Measurements from ENCODE around the gene JUNB.

Gene JUNB

GRCh38 chr19:12769689-12770088, 21.6 kb upstream of the JUNB start (continued):
- TF ChIP-seq ZNF501 (tag by site-specific recombination; IDR thresholded peaks at IDR 0.05) (no peak), OVOL3 (tag by site-specific recombination; IDR thresholded peaks at IDR 0.05) (no peak), PRDM6 (tag by site-specific recombination; IDR thresholded peaks at IDR 0.05) (no peak), EGR2 (tag by site-specific recombination; IDR thresholded peaks at IDR 0.05; ENCODE audit: low read depth) (peak; percentile 27; the same call in 1 of the 2 replicates), ZNF660 (tag by site-specific recombination; IDR thresholded peaks at IDR 0.05) (no peak)

- Histone ChIP-seq H3K36me3 (ENCODE audit: control insufficient read depth in 2 of 2, insufficient read depth in 1 of 2, low read length in 2 of 2) (peaks cover 0 to 23% of the 10 kb centered on the region in 2 experiments; a peak in 2 of 3 replicates), H3K4me1 (ENCODE audit: control insufficient read depth, insufficient read depth, low read length) (no peaks in the 10 kb centered on the region; the same call in 1 of the 2 replicates), H3K27ac (ENCODE audit: extremely low read depth, low read depth, low read length) (no peak overlapping the region), H3K4me3 (ENCODE audit: low read depth, low read length) (no peak overlapping the region), H3K9me3 (ENCODE audit: control insufficient read depth, insufficient read depth, low read depth, low read length) (no peaks in the 10 kb centered on the region)
- CTCF ChIA-PET, result interaction anchor here (1.2 kb wide), 1 partner anchor 10 kb away, joined by 5 read pairs; no protein-coding TSS in a partner anchor
- POLR2A ChIA-PET, result interaction anchor here (1.1 kb wide), 1 partner anchor 21 kb away, joined by 3 read pairs; the partner anchor contains the start of gene JUNB
- TF ChIP-seq ZNF214 (tag by site-specific recombination; IDR thresholded peaks at IDR 0.05; ENCODE audit: borderline replicate concordance), result no peak
- peak; percentile 55 for TF ChIP-seq ZNF341 (tag by site-specific recombination; IDR thresholded peaks at IDR 0.05; ENCODE audit: low read depth)
Observed at GRCh38 chr19:12770922-12771321, 20.4 kb upstream of the JUNB start.

GRCh38 chr19:12772323-12772722, 19.0 kb upstream of the JUNB start:
- ChIA-PET CTCF (interaction anchor here (1.0 to 11.4 kb wide), 6 partner anchors 8 to 36 kb away, joined by 3 to 234 read pairs (median 20); partner anchors contain the start of genes JUNB, PRDX2 and THSD8), POLR2A (interaction anchor here (1.6 kb wide), 1 partner anchor 20 kb away, joined by 15 read pairs; the partner anchor contains the start of gene JUNB)
- Histone ChIP-seq H3K9me3 (ENCODE audit: control insufficient read depth, insufficient read depth, low read depth, low read length) (no peaks in the 10 kb centered on the region), H3K4me3 (ENCODE audit: low read depth, low read length) (no peak overlapping the region), H3K27ac (ENCODE audit: extremely low read depth, low read depth, low read length) (no peak overlapping the region), H3K4me1 (ENCODE audit: control insufficient read depth, insufficient read depth, low read length) (no peaks in the 10 kb centered on the region; the same call in 1 of the 2 replicates), H3K36me3 (ENCODE audit: control insufficient read depth in 2 of 2, insufficient read depth in 1 of 2, low read length in 2 of 2) (peaks cover 0 to 23% of the 10 kb centered on the region in 2 experiments; a peak in 1 of 3 replicates)
- no peak for TF ChIP-seq ZNF645 (tag by site-specific recombination; IDR thresholded peaks at IDR 0.05)
- TF ChIP-seq SCRT1 (tag by site-specific recombination; IDR thresholded peaks at IDR 0.05; ENCODE audit: borderline replicate concordance), result no peak
- TF ChIP-seq ZNF311 (tag by site-specific recombination; IDR thresholded peaks at IDR 0.05; ENCODE audit: borderline replicate concordance), result no peak
- TF ChIP-seq ZNF26 (tag by site-specific recombination; IDR thresholded peaks at IDR 0.05), result no peak

GRCh38 chr19:12773571-12773970, 17.7 kb upstream of the JUNB start:
- CTCF ChIA-PET, result interaction anchor here (0.5 to 11.4 kb wide), 11 partner anchors 8 to 193 kb away, joined by 3 to 234 read pairs (median 6); partner anchors contain the start of genes JUNB, PRDX2 and THSD8
- peaks cover 0 to 18% of the 10 kb centered on the region in 2 experiments; a peak in 1 of 3 replicates for H3K36me3 ChIP-seq (ENCODE audit: control insufficient read depth in 2 of 2, insufficient read depth in 1 of 2, low read length in 2 of 2)
- peaks cover 3% of the 10 kb centered on the region; the same call in 1 of the 2 replicates for H3K4me1 ChIP-seq (ENCODE audit: control insufficient read depth, insufficient read depth, low read length)
- H3K9me3 ChIP-seq (ENCODE audit: control insufficient read depth, insufficient read depth, low read depth, low read length), result no peaks in the 10 kb centered on the region
- no peak overlapping the region for H3K4me3 ChIP-seq (ENCODE audit: low read depth, low read length)
- no peak overlapping the region for H3K27ac ChIP-seq (ENCODE audit: extremely low read depth, low read depth, low read length)
- POLR2A ChIA-PET, result interaction anchor here (0.6 to 1.6 kb wide), 6 partner anchors 9 to 1473 kb away, joined by 3 to 15 read pairs (median 4); partner anchors contain the start of gene JUNB
- no peak for TF ChIP-seq ZNF416 (tag by site-specific recombination; IDR thresholded peaks at IDR 0.05)
- TF ChIP-seq ZNF548 (tag by site-specific recombination; IDR thresholded peaks at IDR 0.05), result no peak
- peak; percentile 75 for TF ChIP-seq ATF2 (tag by site-specific recombination; IDR thresholded peaks at IDR 0.05; ENCODE audit: low read depth)
- no peak for TF ChIP-seq PRDM4 (tag by site-specific recombination; IDR thresholded peaks at IDR 0.05)

Data from HEK293 (cell line).